Calu3 (cell line): ENCODE data around the gene RBFOX1. TPM values are rescaled to one million over a fixed set of nuclear protein-coding genes. Genes with fewer than 3 reads are reported as not detected.

ENCODE experiments used
- Bru-seq: library from RNA; stranded (reverse); fragments of 400-500 nt; gene quantifications from one replicate; lab custom pipeline; 2021; lab: Mats Ljungman, UMichigan
- BruChase-seq, 2 experiments: library from RNA; stranded (reverse); fragments of 400-500 nt; gene quantifications; one replicate each; lab custom pipeline; 2021; lab: Mats Ljungman, UMichigan
- BruUV-seq: library from RNA; stranded (reverse); fragments of 400-500 nt; replicated peaks from 2 replicates; lab custom pipeline; 2021; lab: Mats Ljungman, UMichigan
- CTCF ChIA-PET: fragments of 300-600 bp; sonication (Branson Sonifier 250); formaldehyde crosslinking; loops from one replicate; lab custom pipeline; 2022; ENCODE audit warnings: antibody characterized with exemption; lab: Charles Lee
- DNase-seq: peaks from one replicate; pipeline ENCODE4 v3.0.0; 2022
- H3K27ac Mint-ChIP-seq: one replicate; pipeline ENCODE4 v1.8.0; 2022; ENCODE audit warnings: mixed read lengths; ENCODE audit not compliant: unreplicated experiment
- H3K27me3 Mint-ChIP-seq: one replicate; pipeline ENCODE4 v1.8.0; 2022; ENCODE audit warnings: mixed read lengths; ENCODE audit not compliant: unreplicated experiment
- H3K36me3 Mint-ChIP-seq: one replicate; pipeline ENCODE4 v1.8.0; 2022; ENCODE audit warnings: mild to moderate bottlenecking, moderate library complexity, mixed read lengths; ENCODE audit not compliant: insufficient read depth, unreplicated experiment
- H3K4me1 Mint-ChIP-seq: one replicate; pipeline ENCODE4 v1.8.0; 2022; ENCODE audit warnings: mild to moderate bottlenecking, low read depth, mixed read lengths; ENCODE audit not compliant: unreplicated experiment
- H3K4me3 Mint-ChIP-seq: one replicate; pipeline ENCODE4 v1.8.0; 2022; ENCODE audit warnings: mild to moderate bottlenecking, low read depth, moderate library complexity, mixed read lengths; ENCODE audit not compliant: unreplicated experiment
- H3K9me3 Mint-ChIP-seq: one replicate; pipeline ENCODE4 v1.8.0; 2022; ENCODE audit warnings: low read depth, mixed read lengths; ENCODE audit not compliant: unreplicated experiment
- CTCF ChIP-seq: fragments of 200-600 bp; IDR thresholded peaks from one replicate; pipeline ENCODE4 v1.8.0; 2022; ENCODE audit warnings: antibody characterized with exemption; ENCODE audit not compliant: unreplicated experiment
- intact Hi-C: fragments of 100-400 bp; cut with micrococcal nuclease; formaldehyde crosslinking; loops from one replicate; pipeline ENCODE4 v1.10.0; 2022; ENCODE audit not compliant: unreplicated experiment
- long read RNA-seq: library from polyadenylated mRNA; stranded (forward); transcript quantifications from one replicate; pipeline ENCODE4 v2.0.0, GENCODE V29; 2022
- total RNA-seq: library from RNA; stranded (reverse); gene quantifications from 2 replicates; pipeline ENCODE4 v1.2.3, GENCODE V29; 2022

The RBFOX1 gene
- total RNA-seq (not detected in 2 replicates), Bru-seq, nascent RNA (percentile 0 among the genes with signal in this experiment), BruChase-seq, experiment 1, labeled RNA remaining after a 6-hour chase (percentile 1 among the genes with signal in this experiment), BruChase-seq, experiment 2, labeled RNA remaining after a 2-hour chase (percentile 1 among the genes with signal in this experiment)
- long read RNA-seq: 0 reads

DNA sequence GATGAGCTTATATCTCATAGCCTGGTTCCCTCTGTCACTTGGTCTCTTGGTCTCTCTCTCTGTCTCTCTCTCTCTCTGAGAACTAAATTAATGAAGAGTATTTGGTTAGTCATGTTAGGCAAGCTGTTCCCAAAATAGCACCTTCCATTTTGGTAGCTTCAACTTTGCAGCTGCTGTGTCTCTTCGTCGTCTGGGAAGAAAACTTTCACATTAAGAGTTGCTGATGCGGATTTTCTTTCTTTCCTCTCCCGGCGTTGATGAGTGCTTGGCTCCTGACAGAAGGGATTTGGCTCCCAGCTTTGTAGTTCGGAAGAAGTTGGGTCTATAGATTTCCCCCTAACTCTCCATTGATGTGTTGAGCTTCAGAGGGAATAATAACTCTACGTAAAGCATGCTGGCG is at the start of gene RBFOX1:
Gene RBFOX1 (plus strand): TSS at position 235 of the 400 bp plus-strand sequence.
- no TSS peak for BruUV-seq
- H3K4me1 Mint-ChIP-seq: no peaks in the 10 kb centered on the region
- CTCF ChIA-PET: no interaction called here
- no peak within 1 kb of the TSS for H3K4me3 Mint-ChIP-seq
- DNase-seq: no peak
- peaks cover 24% of the 10 kb centered on the region for H3K9me3 Mint-ChIP-seq
- H3K36me3 Mint-ChIP-seq: no peaks in the 10 kb centered on the region
- TF ChIP-seq CTCF: no peak
- intact Hi-C loops: no loop called here
- no peak within 1 kb of the TSS for H3K27ac Mint-ChIP-seq
- H3K27me3 Mint-ChIP-seq: no peaks in the 10 kb centered on the region

DNA sequence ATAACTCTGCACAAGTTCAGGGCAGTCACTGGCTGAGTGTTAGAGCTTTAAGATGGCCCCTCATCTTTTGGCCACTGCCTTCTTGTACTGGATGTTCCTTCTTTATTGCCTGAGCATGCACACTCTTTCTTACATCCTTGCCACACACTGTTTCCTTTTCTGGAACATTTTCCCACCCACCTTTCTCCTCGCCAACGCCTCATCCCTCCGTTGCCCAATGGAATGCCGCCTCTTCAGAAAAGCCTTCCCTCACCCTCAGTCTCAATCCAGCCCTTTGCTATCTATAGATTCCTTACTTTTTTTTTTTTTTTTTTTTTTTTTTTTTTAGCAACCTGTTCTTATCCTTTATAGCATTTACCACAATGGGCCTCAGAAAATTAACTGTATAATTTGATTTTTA is 47.9 kb upstream of the RBFOX1 start:
- DNase-seq: no peak
- intact Hi-C loops: no loop called here
- Mint-ChIP-seq H3K4me1 (no peaks in the 10 kb centered on the region), H3K9me3 (peaks cover 21% of the 10 kb centered on the region), H3K27me3 (no peaks in the 10 kb centered on the region), H3K27ac (no peak overlapping the region), H3K4me3 (no peak overlapping the region), H3K36me3 (no peaks in the 10 kb centered on the region)
- CTCF ChIA-PET: no interaction called here
- BruUV-seq: no TSS peak
- TF ChIP-seq CTCF: no peak

DNA sequence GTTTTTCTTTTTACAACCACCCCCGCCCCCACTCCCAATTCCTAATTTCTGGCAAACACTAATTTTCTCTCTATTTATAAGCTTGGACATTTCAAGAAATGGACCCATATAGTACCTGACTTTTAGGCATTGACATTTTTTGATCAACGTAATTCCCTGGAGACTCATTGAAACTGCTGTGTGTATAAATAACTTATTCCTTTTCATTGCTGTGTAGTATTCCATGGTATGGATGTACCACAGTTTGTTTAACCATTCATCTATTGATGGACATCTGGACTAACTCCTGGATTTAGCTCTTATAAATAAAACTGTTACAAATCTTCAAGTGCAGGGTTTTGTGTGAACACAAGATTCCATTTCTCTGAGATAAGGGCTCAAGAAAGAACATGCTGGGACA is 47.1 kb upstream of the RBFOX1 start:
- no peak for TF ChIP-seq CTCF
- no peak overlapping the region for H3K27ac Mint-ChIP-seq
- intact Hi-C loops: no loop called here
- H3K4me1 Mint-ChIP-seq: no peaks in the 10 kb centered on the region
- CTCF ChIA-PET: no interaction called here
- no peak for DNase-seq
- peaks cover 21% of the 10 kb centered on the region for H3K9me3 Mint-ChIP-seq
- H3K27me3 Mint-ChIP-seq: no peaks in the 10 kb centered on the region
- H3K36me3 Mint-ChIP-seq: no peaks in the 10 kb centered on the region
- H3K4me3 Mint-ChIP-seq: no peak overlapping the region
- no TSS peak for BruUV-seq

DNA sequence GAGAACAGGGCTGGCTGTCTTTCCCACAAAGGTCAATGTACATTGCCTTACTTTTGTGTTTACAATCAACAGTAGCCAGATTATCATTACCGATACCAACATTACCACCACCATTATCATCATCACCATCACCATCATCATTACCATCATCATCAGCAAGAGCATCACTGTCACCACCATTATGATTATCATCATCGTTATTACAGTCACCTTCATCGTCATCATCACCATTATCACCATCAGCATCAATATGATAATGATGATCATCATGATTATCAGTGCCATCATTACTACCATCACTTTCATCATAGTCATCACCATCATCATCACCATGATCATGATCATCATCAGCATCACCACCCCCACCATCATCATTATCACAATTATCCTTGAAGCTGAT is 43.3 kb upstream of the RBFOX1 start:
- CTCF ChIA-PET: no interaction called here
- Mint-ChIP-seq H3K36me3 (no peaks in the 10 kb centered on the region), H3K27ac (no peak overlapping the region), H3K9me3 (peaks cover 17% of the 10 kb centered on the region), H3K27me3 (no peaks in the 10 kb centered on the region), H3K4me3 (no peak overlapping the region), H3K4me1 (no peaks in the 10 kb centered on the region)
- no peak for TF ChIP-seq CTCF
- no peak for DNase-seq
- intact Hi-C loops: no loop called here
- no TSS peak for BruUV-seq
